Activated naive CD8-positive, alpha-beta T cell treated with anti-CD3 and anti-CD28 coated beads, Interleukin-2, amount 10 ng/mL, durations not matched to agents 7 days and 5 days (primary cell): ENCODE data around the gene GSS. TPM values are rescaled to one million over a fixed set of nuclear protein-coding genes. Genes with fewer than 3 reads are reported as not detected.
A peak's percentile ranks its signal among the peaks of the same experiment; 100 is the strongest.
"Not testable (repeated sequence)": the region's sequence is repeated elsewhere in the genome, so short reads cannot be mapped to it uniquely, and the experiment has no call there.

Experiments used
- ATAC-seq: fragments of 150-1000 bp; cut with Tn5 transposase; one replicate; pipeline ENCODE4 v1.10.0; 2021; ENCODE audit warnings: low read depth, moderate library complexity
- POLR2A ChIA-PET: fragments of 350-600 bp; sonication (Branson Sonifier 250); formaldehyde crosslinking; loops from one replicate; lab custom pipeline; 2021; ENCODE audit warnings: antibody characterized with exemption; lab: Charles Lee
- DNase-seq: peaks from one replicate; pipeline ENCODE4 v3.0.0; 2021
- H3K27ac Mint-ChIP-seq: one replicate; pipeline ENCODE4 v1.8.0; 2022; ENCODE audit warnings: mild to moderate bottlenecking, mixed read lengths
- H3K27me3 Mint-ChIP-seq: one replicate; pipeline ENCODE4 v1.8.0; 2022; ENCODE audit warnings: mild to moderate bottlenecking, moderate library complexity, mixed read lengths
- H3K36me3 Mint-ChIP-seq: one replicate; pipeline ENCODE4 v1.8.0; 2021; ENCODE audit warnings: mild to moderate bottlenecking, mixed read lengths
- H3K4me1 Mint-ChIP-seq: one replicate; pipeline ENCODE4 v1.8.0; 2021; ENCODE audit warnings: mixed read lengths
- H3K4me3 Mint-ChIP-seq: one replicate; pipeline ENCODE4 v1.8.0; 2022; ENCODE audit warnings: mild to moderate bottlenecking, moderate library complexity, mixed read lengths
- H3K9me3 Mint-ChIP-seq: one replicate; pipeline ENCODE4 v1.8.0; 2021; ENCODE audit warnings: mixed read lengths
- total RNA-seq, 2 experiments: library from RNA; stranded (reverse); gene quantifications; one replicate each; pipeline ENCODE4 v1.2.3, GENCODE V29; 2021

GSS gene
- total RNA-seq, 2 experiments from 2014 or later, result 53.8 to 57.2 TPM

DNA sequence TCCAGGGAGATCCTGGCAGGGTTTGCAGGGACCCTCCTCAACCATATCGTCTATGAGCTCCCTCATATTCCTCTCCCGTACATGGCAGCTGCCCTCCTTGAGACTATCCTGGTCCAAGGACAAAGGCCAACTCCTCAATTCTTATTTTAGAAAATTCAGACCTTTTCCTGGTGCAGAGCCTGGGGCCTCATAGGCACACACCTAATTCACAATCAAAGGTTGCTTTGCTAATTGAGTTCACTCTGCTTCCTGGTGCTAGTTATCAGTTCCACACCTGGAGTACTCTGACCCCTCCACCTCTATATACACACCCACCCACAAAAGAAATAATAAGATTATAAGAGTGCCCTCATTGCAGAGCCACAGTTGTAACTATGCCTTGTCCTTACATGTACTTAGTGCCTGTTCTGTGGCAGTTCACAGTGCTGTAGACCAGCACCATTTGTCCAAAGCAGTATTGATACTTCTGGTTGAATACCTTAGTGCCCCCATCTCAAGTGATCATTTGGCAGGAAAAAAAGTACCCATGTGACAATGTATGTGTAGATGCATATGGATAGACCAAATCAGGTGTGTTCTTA is 38.7 kb downstream of the GSS start:
- no peaks in the 10 kb centered on the region for H3K27me3 Mint-ChIP-seq
- ATAC-seq, result no peak
- H3K36me3 Mint-ChIP-seq, result peaks cover 37% of the 10 kb centered on the region
- H3K4me3 Mint-ChIP-seq, result no peak overlapping the region
- POLR2A ChIA-PET, result no interaction called here
- no peak overlapping the region for H3K27ac Mint-ChIP-seq
- peaks cover 1% of the 10 kb centered on the region for H3K9me3 Mint-ChIP-seq
- H3K4me1 Mint-ChIP-seq, result peaks cover 13% of the 10 kb centered on the region
- DNase-seq, result no peak

DNA sequence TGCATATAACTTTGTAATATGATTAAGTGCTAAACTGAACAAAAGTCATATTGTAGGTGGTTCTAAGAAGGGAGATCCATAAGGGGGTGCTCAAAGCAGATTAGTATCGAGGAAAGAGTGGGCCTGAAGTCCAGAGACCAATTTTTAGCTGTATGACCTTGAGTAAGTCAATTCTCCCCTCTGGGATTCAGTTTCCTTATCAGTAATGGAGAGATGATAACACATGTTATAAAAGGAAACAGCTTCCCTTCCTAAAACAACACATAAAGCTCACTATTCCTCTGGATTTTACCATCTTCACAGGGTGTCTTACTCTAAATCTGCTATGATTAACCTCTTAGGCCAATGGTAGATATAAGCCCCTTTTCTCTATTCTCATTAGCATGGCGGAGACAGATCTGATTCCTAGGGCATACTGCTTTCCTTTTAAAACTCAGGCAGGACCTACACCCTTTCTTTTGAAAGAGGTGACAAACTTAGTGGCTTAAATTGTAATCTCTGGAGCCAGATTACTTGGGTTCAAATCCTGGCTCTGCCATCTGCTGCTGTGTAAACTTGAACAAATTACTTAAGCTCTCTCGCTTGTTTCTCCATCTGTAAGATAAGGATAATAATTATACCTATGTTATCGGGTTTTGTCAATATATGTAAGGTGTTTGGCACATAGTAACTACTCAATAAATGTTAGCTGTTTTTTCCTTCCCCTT is 39.7 kb downstream of the GSS start:
- POLR2A ChIA-PET, result no interaction called here
- Mint-ChIP-seq H3K9me3 (peaks cover 1% of the 10 kb centered on the region), H3K4me1 (peaks cover 13% of the 10 kb centered on the region), H3K4me3 (no peak overlapping the region), H3K27ac (no peak overlapping the region), H3K27me3 (no peaks in the 10 kb centered on the region), H3K36me3 (peaks cover 36% of the 10 kb centered on the region)
- DNase-seq, result no peak
- ATAC-seq, result no peak

DNA sequence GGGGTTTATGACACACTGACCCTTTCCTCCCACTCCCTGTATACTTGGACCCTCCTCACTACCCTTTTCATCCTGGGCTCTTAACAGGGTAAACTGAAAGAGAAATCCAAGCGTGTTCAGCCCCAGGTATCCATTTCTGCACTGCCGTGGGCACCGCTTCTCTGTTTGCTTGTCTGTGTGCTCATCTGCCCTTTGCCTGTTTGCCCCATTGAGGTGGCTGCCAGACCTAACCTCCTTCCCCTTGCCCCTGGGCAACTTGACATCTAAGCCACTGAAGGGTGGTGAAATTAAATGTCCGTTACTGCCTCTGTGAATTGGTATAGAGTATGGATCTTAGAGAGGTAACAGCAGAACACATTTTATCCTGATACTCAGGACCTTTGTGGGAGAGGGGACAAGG is 40.5 kb downstream of the GSS start:
- Mint-ChIP-seq H3K36me3 (peaks cover 29% of the 10 kb centered on the region), H3K27me3 (no peaks in the 10 kb centered on the region), H3K4me1 (peaks cover 13% of the 10 kb centered on the region), H3K9me3 (peaks cover 1% of the 10 kb centered on the region), H3K27ac (no peak overlapping the region), H3K4me3 (no peak overlapping the region)
- POLR2A ChIA-PET, result no interaction called here
- DNase-seq (no peak), ATAC-seq (no peak)

DNA sequence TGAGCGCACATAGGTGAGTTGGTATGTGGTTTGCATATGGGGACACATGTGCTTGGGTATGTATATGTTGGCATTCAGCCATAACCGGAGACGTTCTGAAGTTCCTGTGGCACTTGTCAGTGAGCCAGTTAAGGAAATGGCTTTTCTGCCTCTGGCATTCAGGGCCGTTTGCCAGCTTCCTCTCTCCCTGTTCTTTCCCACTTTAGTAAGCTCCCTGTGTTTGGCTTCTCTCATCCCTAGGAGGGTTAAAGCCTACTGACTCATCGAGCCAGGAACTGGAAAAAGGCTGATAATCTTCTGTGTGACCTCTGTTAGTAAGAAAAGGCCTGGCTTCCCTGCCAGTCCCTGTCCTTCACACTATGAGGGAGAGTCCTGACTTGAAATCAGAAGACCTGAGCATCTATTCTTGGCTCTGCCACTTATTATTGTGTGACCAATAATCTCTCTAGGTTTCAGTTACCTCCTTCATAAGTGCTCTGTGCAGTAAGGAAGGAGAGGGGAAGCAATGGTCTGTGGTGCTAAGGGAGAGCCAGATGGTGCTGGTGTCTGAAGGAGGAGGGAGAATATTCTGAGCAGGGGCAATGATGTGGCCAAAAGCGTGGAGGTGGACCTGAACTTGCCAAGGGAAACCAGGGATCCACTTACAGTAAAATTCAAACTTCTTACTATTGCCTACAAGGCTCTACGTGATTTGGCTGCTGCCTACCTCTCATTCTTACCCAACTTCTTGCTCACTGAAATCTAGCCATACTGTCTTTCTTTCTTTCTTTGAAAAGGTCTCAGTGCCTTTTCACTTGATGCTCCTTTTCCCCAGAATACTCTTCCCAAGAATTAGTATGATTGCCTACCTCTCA is 47.8 kb downstream of the GSS start:
- no peaks in the 10 kb centered on the region for H3K27me3 Mint-ChIP-seq
- peaks cover 8% of the 10 kb centered on the region for H3K4me1 Mint-ChIP-seq
- no peak overlapping the region for H3K27ac Mint-ChIP-seq
- DNase-seq, result no peak
- H3K4me3 Mint-ChIP-seq, result no peak overlapping the region
- peaks cover 11% of the 10 kb centered on the region for H3K36me3 Mint-ChIP-seq
- POLR2A ChIA-PET, result no interaction called here
- ATAC-seq, result no peak
- H3K9me3 Mint-ChIP-seq, result no peaks in the 10 kb centered on the region

DNA sequence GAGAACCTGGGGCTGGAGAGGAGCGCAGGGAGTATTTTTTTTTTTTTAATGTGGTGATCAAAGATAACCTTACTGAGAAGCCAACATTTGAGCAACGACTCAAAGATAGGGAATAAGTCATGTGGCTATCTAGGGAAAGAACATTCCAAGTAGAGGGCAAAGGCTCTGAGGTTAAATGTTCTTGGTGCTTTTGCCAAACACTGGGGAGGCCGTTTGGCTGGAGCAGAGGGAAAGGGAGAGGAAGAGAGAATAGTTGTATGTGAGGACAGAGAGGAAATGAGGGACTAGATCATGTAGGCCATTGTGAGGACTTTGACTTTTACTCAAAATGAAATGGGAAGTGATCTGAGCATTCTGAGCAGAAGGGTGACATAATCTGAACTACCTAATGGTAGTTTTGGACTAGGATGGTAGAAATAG is 51.4 kb downstream of the GSS start:
- Mint-ChIP-seq H3K9me3 (peaks cover 2% of the 10 kb centered on the region), H3K27me3 (no peaks in the 10 kb centered on the region), H3K4me3 (no peak overlapping the region), H3K36me3 (peaks cover 15% of the 10 kb centered on the region), H3K4me1 (peaks cover 9% of the 10 kb centered on the region), H3K27ac (no peak overlapping the region)
- ATAC-seq, result no peak
- DNase-seq, result no peak
- POLR2A ChIA-PET, result interaction anchor here (0.6 to 0.7 kb wide), 3 partner anchors 13 to 58 kb away, joined by 3 to 4 read pairs (median 3); partner anchors contain the start of gene ACSS2

DNA sequence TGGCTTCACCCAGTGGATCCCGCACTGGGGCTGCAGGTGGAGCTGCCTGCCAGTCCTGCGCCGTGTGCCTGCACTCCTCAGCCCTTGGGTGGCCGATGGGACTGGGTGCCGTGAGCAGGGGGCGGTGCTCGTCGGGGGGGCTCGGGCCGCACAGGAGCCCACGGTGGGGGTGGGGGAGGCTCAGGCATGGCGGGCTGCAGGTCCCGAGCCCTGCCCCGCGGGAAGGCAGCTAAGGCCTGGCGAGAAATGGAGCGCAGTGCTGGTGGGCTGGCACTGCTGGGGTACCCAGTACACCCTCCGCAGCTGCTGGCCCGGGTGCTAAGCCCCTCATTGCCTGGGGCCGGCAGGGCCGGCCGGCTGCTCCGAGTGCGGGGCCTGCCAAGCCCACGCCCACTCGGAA is 56.9 kb downstream of the GSS start:
- DNase-seq, POLR2A ChIA-PET, ATAC-seq, H3K4me3 Mint-ChIP-seq, H3K9me3 Mint-ChIP-seq, H3K4me1 Mint-ChIP-seq, H3K27me3 Mint-ChIP-seq, H3K27ac Mint-ChIP-seq: not testable (repeated sequence)
- peaks cover 17% of the 10 kb centered on the region for H3K36me3 Mint-ChIP-seq

DNA sequence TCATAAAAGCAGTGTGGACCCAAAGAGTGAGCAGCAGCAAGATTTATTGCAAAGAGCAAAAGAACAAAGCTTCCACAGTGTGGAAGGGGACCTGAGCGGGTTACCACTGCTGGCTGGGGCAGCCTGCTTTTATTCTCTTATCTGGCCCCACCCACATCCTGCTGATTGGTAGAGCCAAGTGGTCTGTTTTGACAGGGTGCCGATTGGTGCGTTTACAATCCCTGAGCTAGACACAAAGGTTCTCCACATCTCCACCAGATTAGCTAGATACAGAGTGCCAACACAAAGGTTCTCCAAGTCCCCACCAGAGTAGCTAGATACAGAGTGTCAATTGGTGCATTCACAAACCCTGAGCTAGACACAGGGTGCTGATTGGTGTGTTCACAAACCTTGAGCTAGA is 57.5 kb downstream of the GSS start:
- POLR2A ChIA-PET, H3K27me3 Mint-ChIP-seq, H3K27ac Mint-ChIP-seq, ATAC-seq, H3K4me3 Mint-ChIP-seq, H3K4me1 Mint-ChIP-seq, DNase-seq, H3K9me3 Mint-ChIP-seq: not testable (repeated sequence)
- peaks cover 13% of the 10 kb centered on the region for H3K36me3 Mint-ChIP-seq

DNA sequence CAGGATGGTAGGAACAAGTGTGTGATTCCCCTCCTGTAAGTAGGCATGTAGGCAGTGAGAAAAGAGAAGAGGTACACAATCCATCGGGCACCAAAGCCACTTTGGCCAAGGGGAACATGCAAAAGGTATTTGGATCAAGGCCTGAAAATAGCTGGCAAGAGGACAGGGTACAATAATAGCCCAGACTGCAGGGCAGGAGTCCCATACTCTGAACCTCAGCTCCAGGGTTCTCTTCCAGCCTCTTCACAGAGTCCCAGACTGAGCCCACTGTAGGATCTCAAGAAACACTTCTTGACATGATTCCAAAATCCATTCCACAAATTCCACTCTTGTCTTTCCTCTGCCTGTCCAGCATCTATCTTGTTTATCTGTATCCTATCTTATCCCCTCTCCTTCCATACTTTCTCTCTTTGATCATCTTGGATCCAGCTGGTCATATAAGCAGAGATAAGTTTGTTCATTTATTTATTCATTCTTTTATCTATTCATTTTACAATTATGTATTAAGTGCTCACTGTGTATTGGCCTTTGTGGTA is 59.5 kb downstream of the GSS start:
- POLR2A ChIA-PET, result no interaction called here
- H3K4me3 Mint-ChIP-seq, result no peak overlapping the region
- H3K9me3 Mint-ChIP-seq, result peaks cover 2% of the 10 kb centered on the region
- no peaks in the 10 kb centered on the region for H3K27me3 Mint-ChIP-seq
- H3K4me1 Mint-ChIP-seq, result peaks cover 26% of the 10 kb centered on the region
- no peak overlapping the region for H3K27ac Mint-ChIP-seq
- ATAC-seq (no peak), DNase-seq (no peak)
- peaks cover 9% of the 10 kb centered on the region for H3K36me3 Mint-ChIP-seq

DNA sequence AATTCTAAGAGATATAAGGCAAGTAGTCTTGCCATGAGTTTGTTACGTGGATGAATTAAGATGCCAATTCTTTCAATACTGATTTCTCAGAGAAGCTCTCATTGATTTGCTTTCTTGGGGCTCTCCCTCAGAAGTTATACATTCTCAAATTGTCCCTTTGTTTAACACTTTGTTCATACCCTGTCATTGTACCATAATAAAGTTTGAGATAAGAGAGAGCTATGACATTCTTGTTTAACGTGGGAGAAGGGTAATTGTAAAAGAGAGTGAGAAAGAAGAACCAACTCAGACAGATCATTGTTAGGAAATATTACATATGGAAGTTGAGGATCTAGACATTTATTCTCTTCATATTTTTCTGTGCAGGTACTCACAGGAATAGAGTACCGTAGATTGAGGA is 60.1 kb downstream of the GSS start:
- POLR2A ChIA-PET, result no interaction called here

DNA sequence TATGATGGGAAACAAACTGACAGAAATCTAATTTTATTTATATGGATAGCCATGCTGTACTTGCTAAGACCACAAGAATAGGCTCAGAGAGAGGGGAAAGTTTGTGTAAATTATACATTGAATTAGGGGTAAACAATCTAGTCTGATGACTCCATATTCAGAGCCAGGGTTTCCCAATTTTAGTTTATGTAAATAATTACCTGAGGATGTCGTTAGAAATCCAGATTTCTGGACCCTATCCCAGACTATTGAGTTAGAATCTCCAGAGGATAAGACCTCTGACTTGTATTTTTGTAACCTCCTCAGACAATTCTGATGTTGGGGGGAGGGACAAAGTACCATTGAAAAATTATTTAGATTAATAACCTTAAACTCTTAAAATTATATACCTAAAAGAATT is 60.9 kb downstream of the GSS start:
- Mint-ChIP-seq H3K36me3 (peaks cover 14% of the 10 kb centered on the region), H3K4me1 (peaks cover 36% of the 10 kb centered on the region), H3K27me3 (no peaks in the 10 kb centered on the region), H3K27ac (no peak overlapping the region), H3K9me3 (peaks cover under 1% of the 10 kb centered on the region), H3K4me3 (no peak overlapping the region)
- POLR2A ChIA-PET, result no interaction called here
- DNase-seq (no peak), ATAC-seq (no peak)

More for the DNA sequence above, 60.1 kb downstream of the GSS start:
- H3K27me3 Mint-ChIP-seq, result no peaks in the 10 kb centered on the region
- ATAC-seq (no peak), DNase-seq (no peak)
- peaks cover 2% of the 10 kb centered on the region for H3K9me3 Mint-ChIP-seq
- H3K4me1 Mint-ChIP-seq, result peaks cover 32% of the 10 kb centered on the region
- no peak overlapping the region for H3K27ac Mint-ChIP-seq
- H3K36me3 Mint-ChIP-seq, result peaks cover 11% of the 10 kb centered on the region
- no peak overlapping the region for H3K4me3 Mint-ChIP-seq

DNA sequence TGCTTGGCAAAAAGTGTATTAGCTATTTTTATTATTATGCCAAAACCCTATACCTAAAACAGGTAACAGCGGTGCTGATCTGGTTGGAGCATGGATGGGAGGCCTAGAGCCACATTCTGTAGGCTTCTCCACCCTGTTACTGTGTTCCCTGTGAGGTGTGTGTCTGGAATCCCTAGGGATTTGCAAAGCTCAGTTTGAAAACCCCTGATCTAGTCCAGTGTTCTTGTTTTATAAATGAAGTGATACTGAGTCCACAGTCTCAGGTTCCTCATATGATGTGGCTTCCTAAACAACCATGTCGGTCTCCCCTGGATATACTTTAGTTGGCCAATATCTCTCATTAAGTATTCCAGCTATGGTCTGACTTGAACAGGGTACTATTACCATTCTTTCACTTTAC is 62.9 kb downstream of the GSS start:
- H3K27me3 Mint-ChIP-seq, result no peaks in the 10 kb centered on the region
- peak overlapping the region; percentile 57 for H3K27ac Mint-ChIP-seq
- H3K4me1 Mint-ChIP-seq, result peaks cover 36% of the 10 kb centered on the region
- POLR2A ChIA-PET, result interaction anchor here (1.0 kb wide), 1 partner anchor 14 kb away, joined by 4 read pairs; no protein-coding TSS in a partner anchor
- no peak for ATAC-seq
- H3K36me3 Mint-ChIP-seq, result peaks cover 21% of the 10 kb centered on the region
- H3K4me3 Mint-ChIP-seq, result no peak overlapping the region
- H3K9me3 Mint-ChIP-seq, result no peaks in the 10 kb centered on the region
- no peak for DNase-seq

DNA sequence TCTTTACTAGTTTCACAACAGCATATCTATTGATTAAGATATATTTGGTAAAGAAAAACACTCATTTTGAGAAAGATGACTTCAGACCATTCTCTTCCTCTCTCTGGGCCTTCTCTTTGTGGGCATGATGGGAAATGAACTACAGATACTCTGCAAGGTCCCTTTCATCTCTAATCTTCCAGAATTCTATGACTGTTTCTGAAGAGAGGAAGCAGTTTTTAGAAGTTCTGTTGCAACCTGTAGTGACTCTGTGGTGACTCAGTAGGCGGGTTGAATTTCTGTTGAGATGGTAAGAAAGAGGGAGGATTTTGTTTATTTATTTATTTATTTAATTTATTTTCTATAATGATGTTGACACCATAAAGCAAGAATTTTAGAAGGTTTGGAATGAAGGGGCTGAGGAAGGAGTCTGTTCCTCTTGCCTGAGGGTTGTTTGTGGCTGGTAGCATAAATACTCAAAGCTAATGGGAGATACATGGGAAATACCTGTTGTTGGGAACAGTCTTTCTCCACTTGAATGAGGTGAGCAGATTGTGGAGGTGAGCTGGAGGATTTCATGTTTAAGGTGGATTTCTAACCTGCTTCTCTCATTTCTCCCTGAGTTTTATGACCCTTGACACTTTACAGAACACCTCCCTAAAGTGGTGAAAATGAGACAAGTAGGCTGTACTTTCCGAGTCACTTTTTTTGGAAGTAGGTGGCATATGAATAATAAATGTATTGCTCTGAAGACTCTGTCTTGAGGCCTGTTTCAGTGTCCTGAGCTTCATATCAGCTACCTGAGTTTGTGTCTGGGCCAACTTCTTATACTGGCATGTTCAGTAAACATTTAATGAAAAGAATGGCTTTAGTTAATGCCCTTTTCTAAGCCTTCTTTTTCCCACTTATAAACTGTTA is 64.2 kb downstream of the GSS start:
- DNase-seq (no peak), ATAC-seq (peak; percentile 91)
- Mint-ChIP-seq H3K9me3 (no peaks in the 10 kb centered on the region), H3K27me3 (no peaks in the 10 kb centered on the region), H3K27ac (peak overlapping the region; percentile 78), H3K36me3 (peaks cover 22% of the 10 kb centered on the region), H3K4me1 (peaks cover 36% of the 10 kb centered on the region), H3K4me3 (peak overlapping the region; percentile 25)
- POLR2A ChIA-PET, result interaction anchor here (0.6 to 1.1 kb wide), 2 partner anchors 13 to 15 kb away, joined by 3 to 4 read pairs; partner anchors contain the start of gene ACSS2
